ENCODE measurements around the gene SPATA19. TPM values are rescaled to one million over a fixed set of nuclear protein-coding genes. Genes with fewer than 3 reads are reported as not detected.
"Not testable (repeated sequence)": the region's sequence is repeated elsewhere in the genome, so short reads cannot be mapped to it uniquely, and the experiment has no call there.

SPATA19 gene, protein sequence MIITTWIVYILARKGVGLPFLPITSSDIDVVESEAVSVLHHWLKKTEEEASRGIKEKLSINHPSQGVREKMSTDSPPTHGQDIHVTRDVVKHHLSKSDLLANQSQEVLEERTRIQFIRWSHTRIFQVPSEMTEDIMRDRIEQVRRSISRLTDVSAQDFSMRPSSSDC
- not detected in 2 replicates for total RNA-seq (2014; rRNA removed; shearing (Covaris generic))
- polyA plus RNA-seq (2014; cell fraction: nucleus; rRNA removed): not detected in 2 replicates

DNA sequence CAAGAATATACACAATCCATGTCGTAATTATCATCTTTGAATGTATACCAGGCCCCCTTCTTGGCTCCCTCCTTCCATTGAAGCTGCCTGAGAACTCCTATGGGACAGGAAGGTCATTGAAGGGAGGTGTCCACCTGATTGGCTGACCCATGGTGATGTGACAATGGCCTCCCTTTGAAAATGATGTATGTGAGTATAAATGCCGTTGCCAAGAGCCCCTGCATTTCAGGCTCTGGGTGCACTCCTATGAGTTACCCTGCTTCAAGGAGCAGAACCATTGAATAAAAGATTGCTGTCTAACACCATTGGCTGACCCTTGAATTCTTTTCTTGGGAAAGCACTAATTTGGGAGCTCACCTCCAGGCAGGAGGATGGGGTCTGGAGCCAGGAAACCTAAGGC lies at the start of gene SPATA19:
Gene SPATA19 (minus strand): TSS at position 101 of the 400 bp plus-strand sequence. CDS start 67 bp downstream, at position 34.
- DNase-seq (ENCODE audit: extremely low read depth, low read depth): no peak

DNA sequence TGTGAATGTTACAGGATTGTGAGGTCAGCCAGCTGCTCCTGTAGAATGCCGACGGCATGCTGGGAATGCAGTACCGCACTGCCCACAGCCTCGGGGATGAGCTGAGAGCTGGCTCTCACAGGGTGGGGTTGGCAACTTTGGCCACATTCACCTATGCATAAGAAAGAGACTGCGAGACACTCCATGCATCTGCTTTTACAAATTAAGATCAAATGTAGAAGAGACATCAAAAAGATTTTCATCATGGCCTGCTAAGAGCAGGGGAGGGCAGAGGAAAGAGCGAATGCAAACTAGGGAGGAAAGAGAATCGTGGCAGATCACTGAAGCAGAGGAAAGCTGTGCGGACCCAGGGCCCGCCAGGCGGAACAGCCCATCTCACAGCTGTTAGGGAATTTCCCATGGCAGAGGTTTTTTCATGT lies 49.8 kb upstream of the SPATA19 start:
- DNase-seq (ENCODE audit: extremely low read depth, low read depth): no peak

DNA sequence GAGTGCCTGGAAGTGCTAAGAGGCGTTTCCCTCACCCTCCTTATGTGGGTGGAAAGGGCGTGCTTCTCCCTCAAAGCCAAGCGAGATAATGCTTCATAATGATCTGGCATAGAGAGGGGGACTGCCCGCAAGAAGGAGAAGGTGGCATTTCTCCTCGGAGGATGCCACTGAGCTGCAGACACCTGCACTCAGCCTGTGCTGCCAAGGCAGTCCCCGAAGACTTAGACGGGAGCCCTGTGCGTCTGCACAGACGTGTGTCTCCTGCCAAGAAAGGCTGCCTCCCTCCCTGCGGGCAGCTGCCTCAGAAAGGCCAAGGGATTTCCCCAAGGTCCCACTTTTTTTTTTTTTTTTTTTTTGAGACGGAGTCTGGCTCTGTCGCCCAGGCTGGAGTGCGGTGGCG lies 48.1 kb upstream of the SPATA19 start:
- DNase-seq (ENCODE audit: extremely low read depth, low read depth): no peak

DNA sequence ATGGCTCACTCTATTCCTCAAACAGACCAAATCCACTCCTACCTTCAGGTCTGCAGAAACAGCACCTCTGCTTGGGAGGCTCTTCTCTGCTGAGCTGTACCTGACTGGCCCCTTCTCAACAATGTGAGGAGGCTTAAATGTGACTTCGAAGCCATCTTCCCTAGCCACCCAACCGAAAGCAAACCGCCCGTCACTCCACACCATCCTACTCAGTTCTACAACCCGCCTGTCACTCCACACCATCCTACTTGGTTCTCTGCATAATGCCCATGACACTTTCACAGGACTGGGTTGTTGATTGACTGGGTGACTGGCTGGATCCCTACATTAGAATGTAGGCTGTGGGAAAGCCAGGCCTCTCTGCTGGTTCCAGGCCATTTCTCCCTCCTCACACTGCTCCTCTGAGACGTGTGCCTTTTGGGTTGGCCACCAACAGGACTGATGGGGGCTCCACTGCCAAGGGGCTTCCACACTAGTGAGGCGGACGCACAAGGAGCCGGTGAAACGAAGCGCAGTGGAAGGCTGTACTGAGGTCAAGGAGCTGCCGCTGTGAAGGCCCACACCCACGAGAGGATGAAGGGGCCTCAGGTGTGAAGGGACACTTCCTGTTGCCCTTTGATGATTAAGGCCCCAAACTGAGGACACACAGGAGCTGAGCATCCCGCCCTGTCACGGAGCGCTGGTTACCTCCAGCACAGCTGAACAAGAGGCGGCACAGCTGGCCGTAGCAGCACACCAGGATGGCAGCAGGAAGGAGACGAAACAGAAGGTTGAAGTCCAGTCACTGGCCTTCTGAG lies 47.5 kb upstream of the SPATA19 start:
- DNase-seq (ENCODE audit: extremely low read depth, low read depth): no peak

DNA sequence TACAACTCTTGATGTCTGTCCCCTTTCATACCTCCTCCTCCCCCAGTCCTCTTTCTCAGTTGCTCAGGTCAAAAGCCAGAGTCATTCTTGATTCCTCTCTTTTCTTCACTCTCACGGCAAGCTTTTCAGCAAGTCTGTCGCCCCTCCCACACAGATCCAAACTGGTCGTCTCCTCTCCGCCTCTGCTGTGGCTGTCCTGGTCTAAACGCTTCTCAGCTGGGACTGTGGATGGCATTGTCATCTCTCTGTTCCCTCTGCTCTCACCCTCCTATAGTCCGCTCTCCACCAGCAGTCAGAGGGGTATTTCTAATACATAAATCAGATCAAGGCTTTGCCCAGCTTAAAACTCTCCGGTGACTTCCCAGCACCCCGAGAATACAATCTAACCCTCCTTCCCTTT lies 46.8 kb upstream of the SPATA19 start:
- no peak for DNase-seq (ENCODE audit: extremely low read depth, low read depth)

DNA sequence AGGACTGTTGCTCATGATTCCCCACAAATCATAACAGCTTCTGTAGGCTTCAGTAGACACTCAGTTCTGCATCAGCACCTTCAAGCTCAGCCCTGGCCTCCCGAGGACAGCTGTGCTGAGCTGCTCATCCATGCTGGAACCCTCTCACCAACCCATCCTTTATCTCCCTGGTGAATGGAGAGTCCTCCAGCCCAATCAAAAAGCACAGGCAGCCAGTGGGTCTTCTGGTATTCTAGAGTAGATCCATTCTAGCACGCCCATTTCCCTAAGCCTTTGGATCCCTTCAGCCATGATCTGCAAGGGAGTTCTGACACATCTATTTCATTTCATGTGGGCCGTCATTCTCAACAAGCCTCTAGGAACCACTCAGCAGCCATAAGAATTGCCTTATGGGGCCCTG lies 44.6 kb upstream of the SPATA19 start:
- no peak for DNase-seq (ENCODE audit: extremely low read depth, low read depth)

DNA sequence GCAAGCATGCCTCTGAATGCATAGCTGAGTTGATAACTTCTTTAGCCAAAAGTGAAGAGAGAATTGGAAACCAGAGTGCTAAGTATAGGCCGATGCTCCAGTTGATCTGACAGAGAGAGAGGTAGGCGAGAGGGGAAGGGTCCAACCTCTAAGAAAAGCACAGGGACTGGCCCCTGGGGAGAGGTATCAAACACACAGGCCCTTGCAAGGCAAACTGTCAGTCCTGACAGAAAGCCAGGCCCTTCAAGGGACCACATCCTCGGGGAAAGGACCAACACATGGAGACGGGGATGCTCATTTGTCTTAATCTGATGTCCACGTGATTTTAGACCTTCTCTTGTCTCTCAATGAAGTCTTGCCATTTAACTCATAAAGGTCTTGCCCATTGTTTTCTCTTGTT lies 43.9 kb upstream of the SPATA19 start:
- DNase-seq (ENCODE audit: extremely low read depth, low read depth): no peak

DNA sequence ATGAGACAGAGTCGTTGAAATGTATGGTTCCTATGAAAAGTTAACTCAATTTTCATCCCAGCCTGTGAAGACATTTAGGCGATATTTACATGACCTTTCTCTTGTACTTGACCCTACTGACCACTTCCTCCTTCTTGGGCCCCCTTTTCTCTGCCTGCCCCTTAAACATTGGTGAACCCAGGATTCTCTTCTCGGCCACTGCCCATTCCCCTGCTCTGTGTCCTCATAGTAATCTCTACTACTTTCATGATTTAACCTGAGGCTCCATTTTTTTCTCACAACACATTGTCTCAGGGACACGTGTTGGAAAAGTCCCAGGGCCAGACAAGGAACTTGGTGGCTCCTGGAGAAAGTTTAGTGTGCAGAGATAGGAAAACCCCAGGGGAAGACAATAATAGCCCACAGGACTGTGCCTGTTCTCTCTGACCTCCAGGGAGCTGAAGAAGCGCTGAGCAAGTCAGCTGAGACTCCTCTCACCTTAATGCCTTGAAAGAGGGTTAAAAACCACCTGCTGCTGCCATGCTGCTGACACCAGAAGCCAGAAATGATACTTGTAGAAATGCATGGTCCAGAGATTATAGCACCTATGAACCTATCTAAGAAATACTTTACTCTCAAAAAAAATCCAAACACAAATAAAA lies 42.5 kb upstream of the SPATA19 start:
- no peak for DNase-seq (ENCODE audit: extremely low read depth, low read depth)

DNA sequence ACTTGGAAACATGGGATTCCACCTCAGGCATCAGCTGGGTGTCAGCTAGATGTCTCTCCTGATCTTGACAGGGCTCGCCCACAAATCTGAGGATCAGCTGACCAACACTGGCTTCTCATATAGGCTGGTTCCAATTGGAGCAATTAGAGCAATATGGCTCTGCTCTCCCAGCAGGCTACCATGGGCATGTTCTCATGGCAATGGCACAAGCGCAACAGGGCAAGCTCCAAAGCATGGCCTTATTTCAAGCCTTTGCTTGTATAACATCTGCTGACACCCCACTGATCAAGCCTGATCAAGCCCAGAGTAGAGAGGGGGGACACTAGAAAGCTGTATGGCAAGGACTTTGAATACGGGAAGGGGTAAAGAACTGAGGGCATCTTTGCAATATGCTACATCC lies 40.7 kb upstream of the SPATA19 start:
- no peak for DNase-seq (ENCODE audit: extremely low read depth, low read depth)

DNA sequence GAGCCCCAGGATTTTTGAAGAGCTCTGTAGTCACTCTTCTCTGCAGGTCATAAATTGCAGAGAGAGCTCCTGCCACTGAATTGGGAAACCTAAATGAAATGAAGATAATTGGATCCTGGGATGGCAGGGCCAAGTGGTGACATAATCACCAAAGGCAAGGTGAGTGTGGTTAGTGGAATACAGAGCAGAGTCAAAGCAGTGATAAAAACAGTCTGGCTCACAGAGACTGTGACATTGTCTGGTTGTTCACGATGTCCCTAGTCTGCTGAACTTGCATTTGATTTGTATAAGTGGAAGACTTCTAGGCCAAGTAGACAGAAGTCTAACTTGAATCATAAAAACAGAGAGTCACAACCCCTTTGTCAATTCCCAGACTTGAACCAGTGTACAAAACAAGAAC lies 26.8 kb upstream of the SPATA19 start:
- no peak for DNase-seq (ENCODE audit: extremely low read depth, low read depth)

DNA sequence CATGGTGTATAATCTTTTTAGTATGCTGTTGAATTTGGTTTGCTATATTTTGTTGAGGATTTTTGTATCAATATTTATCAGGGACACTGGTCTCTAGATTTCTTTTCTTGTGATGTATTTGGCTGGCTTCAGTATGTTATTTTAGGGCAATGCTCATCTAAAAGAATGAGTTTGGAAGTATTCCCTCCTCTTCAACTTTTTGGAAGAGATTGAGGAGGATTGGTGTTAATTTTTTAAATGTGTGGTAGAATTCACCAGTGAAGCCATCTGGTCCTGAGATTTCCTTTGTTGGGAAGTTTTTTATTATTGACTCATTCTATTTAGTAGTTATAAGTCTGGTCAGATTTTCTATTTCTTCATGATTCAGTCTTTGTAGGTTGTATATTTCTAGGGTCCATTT lies 22.1 kb upstream of the SPATA19 start:
- no peak for DNase-seq (ENCODE audit: extremely low read depth, low read depth)

DNA sequence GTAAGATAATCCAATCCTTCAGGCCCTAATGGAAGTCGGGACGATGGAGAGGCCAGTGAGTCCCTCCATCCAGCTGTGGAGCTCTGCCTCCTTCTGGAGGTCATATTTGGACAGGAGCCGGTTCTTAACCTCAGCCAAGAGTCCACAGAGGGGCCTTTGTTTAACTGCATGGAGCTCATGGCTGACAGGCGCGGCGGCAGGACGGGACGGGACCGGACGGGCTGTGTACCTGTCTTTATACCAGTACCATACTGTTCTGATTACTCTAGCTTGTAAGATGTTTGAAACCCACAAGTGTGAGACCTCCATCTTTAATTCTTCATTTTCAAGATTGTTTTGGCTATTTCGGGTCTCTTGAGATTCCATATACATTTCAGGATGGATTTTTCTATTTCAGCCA lies 20.2 kb upstream of the SPATA19 start:
- DNase-seq (ENCODE audit: extremely low read depth, low read depth): no peak

DNA sequence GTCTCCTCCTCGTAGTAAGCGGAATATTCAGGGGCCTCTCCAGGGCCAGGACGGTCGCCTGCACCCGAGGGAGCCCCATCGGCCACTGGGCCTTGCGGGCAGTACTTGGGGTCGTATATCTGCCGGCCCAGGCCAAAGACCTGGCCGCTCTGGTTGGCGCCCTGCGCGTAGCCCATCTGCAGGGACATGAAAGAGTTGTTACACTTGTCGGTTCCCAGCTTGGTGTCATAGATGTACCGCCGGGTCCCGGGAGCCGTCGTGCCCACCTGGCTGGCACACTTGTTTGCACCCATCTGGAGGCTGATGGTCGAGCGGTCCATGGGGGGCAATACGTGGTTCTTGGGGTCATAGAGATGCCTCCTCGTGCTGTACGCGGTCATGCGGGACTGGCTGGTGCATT lies 19.4 kb upstream of the SPATA19 start:
- DNase-seq (ENCODE audit: extremely low read depth, low read depth): no peak

DNA sequence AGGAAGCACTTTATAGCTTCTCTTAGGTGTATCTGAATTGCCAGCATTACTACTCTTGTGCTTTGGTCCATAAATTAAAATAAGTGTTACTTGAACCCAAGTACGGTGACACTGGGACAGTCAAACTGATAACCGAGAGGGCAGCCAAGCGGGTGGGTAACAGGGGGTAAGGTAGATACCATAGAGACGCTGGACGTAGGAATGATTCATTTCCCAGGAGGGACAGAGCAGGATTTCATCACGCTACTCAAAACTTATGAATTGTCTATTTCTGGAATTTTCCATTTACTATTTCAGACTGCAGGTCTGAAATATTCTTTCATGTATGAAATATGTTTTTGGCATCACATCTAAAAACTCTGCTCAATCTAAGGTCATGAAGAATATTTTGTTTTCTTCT lies 14.8 kb upstream of the SPATA19 start:
- DNase-seq (ENCODE audit: extremely low read depth, low read depth): no peak

DNA sequence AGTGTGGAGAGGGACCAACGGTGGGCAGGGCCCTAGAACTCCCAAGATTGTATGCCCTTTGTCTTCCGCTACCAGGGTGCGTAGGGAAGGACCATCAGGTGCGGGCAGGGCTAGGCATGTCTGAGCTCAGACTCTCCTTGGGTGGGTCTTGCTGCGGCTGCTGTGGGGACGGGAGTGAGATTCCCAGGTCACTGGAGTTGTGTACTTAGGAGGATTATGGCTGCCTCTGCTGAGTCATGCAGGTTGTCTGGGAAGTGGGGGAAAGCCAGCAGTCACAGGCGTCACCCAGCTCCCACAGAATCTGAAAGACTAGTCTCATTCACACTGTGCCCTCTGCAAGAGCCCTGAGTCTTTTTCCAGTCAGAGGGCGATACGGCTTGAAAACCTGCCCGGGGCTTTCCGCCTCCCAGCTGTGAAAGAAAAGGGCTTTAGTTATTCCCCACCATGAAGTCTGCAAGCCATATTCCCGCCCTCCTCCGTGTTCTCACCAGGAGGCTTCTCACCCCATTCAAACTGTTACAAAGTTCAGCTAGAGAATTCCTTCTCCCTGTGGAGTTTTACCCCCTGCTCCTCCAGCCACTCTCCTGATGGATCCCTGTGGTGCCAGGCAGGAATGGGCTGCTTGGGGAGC lies 9.1 kb upstream of the SPATA19 start:
- DNase-seq (ENCODE audit: extremely low read depth, low read depth): not testable (repeated sequence)

DNA sequence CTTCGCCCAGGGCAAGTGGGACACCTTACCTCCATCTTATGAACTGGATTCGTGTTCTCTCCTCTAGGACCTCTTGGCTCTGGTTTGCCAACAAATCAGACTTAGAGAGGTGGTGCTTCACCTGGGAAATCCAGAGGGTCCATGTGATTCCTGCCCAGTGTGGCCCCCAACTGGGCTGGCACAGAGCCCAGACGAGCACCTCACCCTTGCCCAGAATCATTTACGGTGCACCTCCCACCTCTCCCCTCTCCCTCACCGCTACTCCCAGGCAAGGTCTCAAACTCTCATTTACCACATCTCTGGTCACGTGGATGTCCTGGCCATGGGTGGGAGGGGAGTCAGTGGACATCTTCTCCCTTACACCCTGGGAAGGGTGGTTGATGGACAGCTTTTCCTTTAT lies 1.1 kb downstream of the SPATA19 start:
- DNase-seq (ENCODE audit: extremely low read depth, low read depth): no peak

DNA sequence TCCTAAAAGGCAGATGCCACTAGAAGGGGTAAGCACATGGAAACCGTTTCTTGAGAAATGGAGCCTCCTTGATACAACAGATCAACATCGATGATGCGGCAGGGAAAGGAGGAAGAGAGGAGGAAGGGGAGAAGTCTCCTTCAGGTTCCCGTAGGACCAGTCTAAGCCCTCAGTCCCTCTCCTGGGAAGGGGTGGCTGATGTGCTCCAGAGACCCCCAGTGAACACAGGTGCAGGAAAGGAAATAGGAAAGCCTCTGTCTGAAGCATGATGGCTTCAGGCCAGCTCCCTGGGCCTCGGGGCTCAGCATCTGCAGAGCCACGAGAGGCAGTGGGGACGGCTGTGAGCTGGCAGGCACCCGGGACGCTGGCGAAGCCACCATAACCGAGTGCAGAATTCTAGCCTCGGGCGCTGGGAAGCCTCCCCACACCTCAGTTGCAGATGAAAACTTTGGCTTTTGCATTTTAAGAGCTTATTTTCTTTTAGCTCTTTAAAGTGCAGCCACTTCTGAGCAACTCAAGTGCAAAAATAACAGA lies 1.8 kb downstream of the SPATA19 start:
- no peak for DNase-seq (ENCODE audit: extremely low read depth, low read depth)

DNA sequence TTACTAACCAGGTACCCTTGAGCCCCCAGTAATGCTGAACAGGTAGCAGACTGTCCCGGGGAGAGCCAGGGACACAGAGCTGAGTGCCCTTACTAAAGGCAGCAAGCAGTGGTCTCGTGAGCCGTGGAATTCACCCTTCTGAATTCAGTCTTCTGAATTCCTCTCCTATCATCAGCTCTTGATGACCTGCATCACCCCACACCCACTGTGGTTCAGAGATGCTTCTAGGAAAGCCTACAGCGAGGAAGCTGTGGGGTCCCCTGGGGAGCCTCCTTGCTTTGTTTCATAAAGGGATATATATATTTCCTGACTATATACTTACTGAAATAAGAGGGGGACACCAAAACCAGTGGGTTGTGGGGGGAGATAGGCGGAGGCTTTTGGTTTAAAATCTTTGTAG lies 2.6 kb downstream of the SPATA19 start:
- no peak for DNase-seq (ENCODE audit: extremely low read depth, low read depth)

DNA sequence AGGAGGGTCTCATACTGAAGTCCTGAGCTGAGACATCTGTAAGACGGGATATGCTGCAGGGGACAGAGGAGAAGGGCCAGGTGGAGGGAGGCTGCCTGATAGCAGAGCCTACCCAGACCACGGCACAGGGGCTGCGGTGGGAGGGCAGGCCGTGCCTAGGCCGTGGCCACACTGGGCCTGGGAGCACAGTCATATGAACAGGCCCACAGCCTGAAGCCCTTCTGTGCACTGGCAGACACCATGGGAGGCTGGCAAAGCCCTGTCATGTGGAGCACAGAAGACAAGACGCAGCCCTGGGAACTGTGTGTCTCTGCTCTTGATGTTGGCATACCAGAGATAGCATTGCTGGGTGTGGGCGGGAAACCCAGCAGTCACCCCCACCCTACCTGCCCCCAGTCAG lies 3.3 kb downstream of the SPATA19 start:
- no peak for DNase-seq (ENCODE audit: extremely low read depth, low read depth)

DNA sequence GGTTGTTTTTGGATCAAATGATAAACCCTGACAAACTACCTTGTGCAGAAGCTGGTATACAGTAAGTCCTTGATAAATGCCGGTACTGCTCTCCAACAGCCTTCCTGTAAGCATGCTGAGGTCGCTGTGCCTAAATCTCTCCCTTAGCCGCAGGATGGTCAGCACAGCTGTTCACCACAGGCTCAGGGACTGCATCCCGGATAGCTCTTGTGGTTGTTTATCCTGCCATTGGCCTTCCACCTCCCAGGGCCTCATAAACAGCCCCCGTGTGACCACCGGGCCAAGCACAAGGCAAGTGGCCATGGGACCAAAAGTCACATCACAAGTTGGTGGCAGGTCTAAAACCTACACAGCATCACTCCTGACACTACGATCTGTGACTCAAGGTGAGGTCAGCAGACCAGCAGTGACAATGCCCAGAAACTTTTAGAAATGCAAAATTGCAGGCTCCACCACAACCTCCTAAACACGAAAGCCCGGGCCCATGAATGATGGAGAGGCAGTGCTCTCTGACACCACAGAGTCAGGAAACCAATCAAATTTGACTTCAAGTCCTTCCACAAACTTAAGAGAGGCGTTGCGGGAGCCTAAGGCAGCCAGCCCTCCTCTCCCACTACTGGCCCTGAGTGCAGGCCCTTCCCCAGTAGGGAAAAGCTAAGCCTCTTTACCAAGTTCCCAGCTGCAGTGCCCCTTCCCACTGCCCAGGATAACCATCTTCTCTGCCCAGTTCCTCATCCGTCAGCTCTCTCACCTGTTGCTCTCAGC lies 3.9 kb downstream of the SPATA19 start:
- no peak for DNase-seq (ENCODE audit: extremely low read depth, low read depth)
